Astrocyte of the cerebellum (primary cell): ENCODE data around the gene SRM.

ENCODE experiments used
- DNase-seq: peaks from one replicate; pipeline ENCODE4 v3.0.0-alpha.2; 2011; ENCODE audit warnings: low read depth
- H3K4me3 ChIP-seq: 2 replicates; pipeline ENCODE4 v1.5.1; 2011; ENCODE audit warnings: mild to moderate bottlenecking, low read depth, low read length, moderate library complexity
- in situ Hi-C: cut with HindIII; loops from 2 replicates; pipeline ENCODE4 v1.10.0; 2017; ENCODE audit warnings: low sequenced_read_pairs
- TF ChIP-seq, protein P1 (sequence below): IDR thresholded peaks from 2 replicates; pipeline ENCODE4 v1.5.1; 2012; ENCODE audit warnings: low read length, low read depth, moderate library complexity, mild to moderate bottlenecking; ENCODE audit errors: missing control alignments

Gene SRM

DNA sequence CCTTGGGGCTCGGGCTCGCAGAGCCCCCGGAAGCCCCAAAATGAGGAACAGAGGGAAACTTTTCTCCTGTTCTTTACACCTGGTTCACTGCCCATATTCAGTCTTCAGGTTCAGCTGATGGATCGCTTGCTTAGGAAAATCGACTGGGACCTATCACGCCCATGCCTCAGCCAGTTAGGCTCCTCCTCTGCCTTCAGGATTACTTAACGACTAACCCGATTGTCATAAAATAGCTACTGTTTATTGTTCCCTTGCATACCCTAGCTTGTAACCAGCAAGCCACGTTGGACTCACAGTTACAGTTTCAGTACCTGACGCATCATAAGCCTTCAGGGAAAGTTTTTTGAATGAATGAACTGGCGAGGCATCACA is 46.7 kb downstream of the SRM start:
- TF ChIP-seq, protein P1, sequence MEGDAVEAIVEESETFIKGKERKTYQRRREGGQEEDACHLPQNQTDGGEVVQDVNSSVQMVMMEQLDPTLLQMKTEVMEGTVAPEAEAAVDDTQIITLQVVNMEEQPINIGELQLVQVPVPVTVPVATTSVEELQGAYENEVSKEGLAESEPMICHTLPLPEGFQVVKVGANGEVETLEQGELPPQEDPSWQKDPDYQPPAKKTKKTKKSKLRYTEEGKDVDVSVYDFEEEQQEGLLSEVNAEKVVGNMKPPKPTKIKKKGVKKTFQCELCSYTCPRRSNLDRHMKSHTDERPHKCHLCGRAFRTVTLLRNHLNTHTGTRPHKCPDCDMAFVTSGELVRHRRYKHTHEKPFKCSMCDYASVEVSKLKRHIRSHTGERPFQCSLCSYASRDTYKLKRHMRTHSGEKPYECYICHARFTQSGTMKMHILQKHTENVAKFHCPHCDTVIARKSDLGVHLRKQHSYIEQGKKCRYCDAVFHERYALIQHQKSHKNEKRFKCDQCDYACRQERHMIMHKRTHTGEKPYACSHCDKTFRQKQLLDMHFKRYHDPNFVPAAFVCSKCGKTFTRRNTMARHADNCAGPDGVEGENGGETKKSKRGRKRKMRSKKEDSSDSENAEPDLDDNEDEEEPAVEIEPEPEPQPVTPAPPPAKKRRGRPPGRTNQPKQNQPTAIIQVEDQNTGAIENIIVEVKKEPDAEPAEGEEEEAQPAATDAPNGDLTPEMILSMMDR: no peak
- no peak for DNase-seq
- peak overlapping the region; percentile 95 for H3K4me3 ChIP-seq
- in situ Hi-C loops: no loop called here

- in situ Hi-C loops: no loop called here
- DNase-seq: peak; percentile 68
- TF ChIP-seq, protein P1: no peak
- H3K4me3 ChIP-seq: peak within 1 kb of the TSS; percentile 95
These were observed 47.3 kb downstream of the SRM start, which contains the start of gene TARDBP for GRCh38 chr1:11012260-11013159. TSS of gene TARDBP (plus strand) at chr1:11012654. CDS start at chr1:11013728, 1,074 bp downstream.
